A673 (cell line): ENCODE data around the gene LAMA3.

Experiments used
- CTCF ChIP-seq: fragments of 300-800, 200-600 bp; sonication (generic); conservative IDR thresholded peaks from 2 replicates; pipeline ENCODE4 v1.5.1; 2017; ENCODE audit warnings: low read depth, mild to moderate bottlenecking, antibody characterized with exemption, low read length, moderate library complexity, mixed read lengths
- EZH2 ChIP-seq: fragments of 200-600 bp; sonication (generic); IDR thresholded peaks from 2 replicates; pipeline ENCODE4 v1.6.1; 2017; ENCODE audit warnings: borderline replicate concordance, low read depth, mild to moderate bottlenecking, mixed read lengths, antibody characterized with exemption, low read length; ENCODE audit not compliant: poor library complexity, severe bottlenecking

- no peak for TF ChIP-seq CTCF
- TF ChIP-seq EZH2, result no peak
These were observed 14.7 kb downstream of the LAMA3 start for GRCh38 chr18:23703987-23704384.
